A673 (cell line): ENCODE data around the gene KCNJ5.

Experiments used
- CTCF ChIP-seq: fragments of 300-800, 200-600 bp; sonication (generic); conservative IDR thresholded peaks from 2 replicates; pipeline ENCODE4 v1.5.1; 2017; ENCODE audit warnings: low read depth, mild to moderate bottlenecking, antibody characterized with exemption, low read length, moderate library complexity, mixed read lengths
- EZH2 ChIP-seq: fragments of 200-600 bp; sonication (generic); IDR thresholded peaks from 2 replicates; pipeline ENCODE4 v1.6.1; 2017; ENCODE audit warnings: borderline replicate concordance, low read depth, mild to moderate bottlenecking, mixed read lengths, antibody characterized with exemption, low read length; ENCODE audit not compliant: poor library complexity, severe bottlenecking

- no peak for TF ChIP-seq CTCF
- no peak for TF ChIP-seq EZH2
Measured at GRCh38 chr11:128895526-128895925, 4.4 kb downstream of the KCNJ5 start.
